Measurements from ENCODE around the gene SLAMF9.

DNA sequence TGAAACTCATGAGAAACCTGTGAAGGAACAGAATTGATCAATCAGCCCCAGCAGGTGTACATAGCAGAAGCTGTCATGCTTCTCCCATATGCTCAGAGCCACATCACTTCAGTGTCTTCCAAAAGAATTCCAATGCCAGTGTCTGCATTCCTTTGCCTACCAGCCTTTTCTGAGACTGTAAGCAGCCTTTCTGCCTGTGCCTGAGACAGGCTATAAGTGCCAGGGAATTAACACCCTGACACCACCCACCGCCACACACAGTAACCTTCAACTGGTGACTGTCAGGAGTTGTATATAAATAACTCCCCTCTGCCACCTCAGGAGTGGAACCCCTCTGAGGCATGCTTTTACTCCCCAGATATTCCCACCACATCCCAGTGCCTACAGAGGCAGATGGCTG is 38.1 kb upstream of the SLAMF9 start:
- TF ChIP-seq GATA2 (IDR thresholded peaks at IDR 0.05; ENCODE audit: low read depth, low read length) (no peak), GATA3 (IDR thresholded peaks at IDR 0.05; ENCODE audit: low read depth, low read length) (no peak)
